HG03571 (cell line): Measurements from ENCODE around the gene GABRD.

Source experiments
- ATAC-seq: cut with Tn5 transposase; IDR thresholded peaks from one replicate; pipeline ENCODE4 v1.9.1; 2021; ENCODE audit not compliant: unreplicated experiment

Gene GABRD

GRCh38 chr1:2050793-2051682, 31.9 kb downstream of the GABRD start:
- ATAC-seq, result no peak

GRCh38 chr1:2052054-2052679, 33.0 kb downstream of the GABRD start:
- ATAC-seq, result no peak

GRCh38 chr1:2052756-2053155, 33.6 kb downstream of the GABRD start:
- no peak for ATAC-seq

GRCh38 chr1:2053217-2053616, 34.1 kb downstream of the GABRD start:
- ATAC-seq, result no peak

- ATAC-seq, result no peak
Observed at GRCh38 chr1:2053784-2054376, 34.7 kb downstream of the GABRD start.

- ATAC-seq, result no peak
Observed at GRCh38 chr1:2054560-2054959, 35.4 kb downstream of the GABRD start.

- ATAC-seq, result no peak
Observed at GRCh38 chr1:2055911-2056575, 36.9 kb downstream of the GABRD start.

GRCh38 chr1:2056955-2057590, 37.9 kb downstream of the GABRD start:
- no peak for ATAC-seq

GRCh38 chr1:2059290-2059953, 40.3 kb downstream of the GABRD start:
- ATAC-seq, result no peak

GRCh38 chr1:2060072-2060471, 40.9 kb downstream of the GABRD start:
- ATAC-seq, result no peak

GRCh38 chr1:2060535-2060934, 41.4 kb downstream of the GABRD start:
- no peak for ATAC-seq

- no peak for ATAC-seq
Observed at GRCh38 chr1:2061065-2061778, 42.1 kb downstream of the GABRD start.

GRCh38 chr1:2065699-2066098, 46.6 kb downstream of the GABRD start:
- no peak for ATAC-seq

GRCh38 chr1:2067393-2067792, 48.2 kb downstream of the GABRD start:
- no peak for ATAC-seq

GRCh38 chr1:2067981-2068380, 48.8 kb downstream of the GABRD start:
- no peak for ATAC-seq

- no peak for ATAC-seq
Observed at GRCh38 chr1:2068951-2069350, 49.8 kb downstream of the GABRD start.

GRCh38 chr1:2070016-2070415, 50.9 kb downstream of the GABRD start:
- ATAC-seq, result no peak

- no peak for ATAC-seq
Observed at GRCh38 chr1:2070800-2071530, 51.8 kb downstream of the GABRD start.

- ATAC-seq, result no peak
Observed at GRCh38 chr1:2072109-2072806, 53.1 kb downstream of the GABRD start.
